ENCODE measurements around the gene CLASP1.

DNA sequence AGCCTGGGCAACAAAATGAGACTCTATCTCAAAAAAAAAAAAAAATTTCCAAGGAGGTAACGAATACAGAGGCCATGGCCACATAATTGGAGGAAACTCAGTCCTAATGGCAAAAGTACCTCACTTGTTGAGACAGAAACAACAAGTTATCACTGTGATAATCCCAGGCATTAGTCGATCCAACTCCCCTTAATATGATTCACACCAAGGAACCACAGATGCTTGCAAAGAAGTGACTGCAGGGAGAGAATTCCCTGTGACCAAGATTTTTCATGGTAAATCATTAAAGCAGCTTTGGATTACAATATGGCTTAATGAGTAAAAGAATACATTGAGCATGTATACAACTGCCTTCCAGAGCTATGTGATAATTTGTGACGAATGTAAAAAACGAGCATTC is 199.0 kb downstream of the CLASP1 start:
- TF ChIP-seq, protein P1, sequence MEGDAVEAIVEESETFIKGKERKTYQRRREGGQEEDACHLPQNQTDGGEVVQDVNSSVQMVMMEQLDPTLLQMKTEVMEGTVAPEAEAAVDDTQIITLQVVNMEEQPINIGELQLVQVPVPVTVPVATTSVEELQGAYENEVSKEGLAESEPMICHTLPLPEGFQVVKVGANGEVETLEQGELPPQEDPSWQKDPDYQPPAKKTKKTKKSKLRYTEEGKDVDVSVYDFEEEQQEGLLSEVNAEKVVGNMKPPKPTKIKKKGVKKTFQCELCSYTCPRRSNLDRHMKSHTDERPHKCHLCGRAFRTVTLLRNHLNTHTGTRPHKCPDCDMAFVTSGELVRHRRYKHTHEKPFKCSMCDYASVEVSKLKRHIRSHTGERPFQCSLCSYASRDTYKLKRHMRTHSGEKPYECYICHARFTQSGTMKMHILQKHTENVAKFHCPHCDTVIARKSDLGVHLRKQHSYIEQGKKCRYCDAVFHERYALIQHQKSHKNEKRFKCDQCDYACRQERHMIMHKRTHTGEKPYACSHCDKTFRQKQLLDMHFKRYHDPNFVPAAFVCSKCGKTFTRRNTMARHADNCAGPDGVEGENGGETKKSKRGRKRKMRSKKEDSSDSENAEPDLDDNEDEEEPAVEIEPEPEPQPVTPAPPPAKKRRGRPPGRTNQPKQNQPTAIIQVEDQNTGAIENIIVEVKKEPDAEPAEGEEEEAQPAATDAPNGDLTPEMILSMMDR (IDR thresholded peaks at IDR 0.05), result no peak
- no peak for TF ChIP-seq POLR2A (IDR thresholded peaks at IDR 0.05)
